Transverse colon (tissue), 4 donors: ENCODE measurements around the gene PCDHA10.

Experiments
- POLR2AphosphoS5 ChIP-seq, 3 donors: sonication (generic); formaldehyde crosslinking; IDR thresholded peaks; one replicate each; pipeline ENCODE4 v1.6.1; 2016; ENCODE audit warnings: antibody characterized with exemption in 3 of 3
- TF ChIP-seq, protein P1 (sequence below), 5 experiments: fragments of 200-600 bp in 3 of 5; fragments of 450-650 bp in 2 of 5; sonication (generic) in 3 of 5; IDR thresholded peaks; 1 replicate in 2 of 5; 2 replicates in 3 of 5; pipeline ENCODE4 v1.5.1; 2016 to 2017; ENCODE audit warnings: antibody characterized with exemption in 5 of 5, inconsistent platforms in 3 of 5, mild to moderate bottlenecking in 2 of 5, moderate library complexity in 1 of 5

DNA sequence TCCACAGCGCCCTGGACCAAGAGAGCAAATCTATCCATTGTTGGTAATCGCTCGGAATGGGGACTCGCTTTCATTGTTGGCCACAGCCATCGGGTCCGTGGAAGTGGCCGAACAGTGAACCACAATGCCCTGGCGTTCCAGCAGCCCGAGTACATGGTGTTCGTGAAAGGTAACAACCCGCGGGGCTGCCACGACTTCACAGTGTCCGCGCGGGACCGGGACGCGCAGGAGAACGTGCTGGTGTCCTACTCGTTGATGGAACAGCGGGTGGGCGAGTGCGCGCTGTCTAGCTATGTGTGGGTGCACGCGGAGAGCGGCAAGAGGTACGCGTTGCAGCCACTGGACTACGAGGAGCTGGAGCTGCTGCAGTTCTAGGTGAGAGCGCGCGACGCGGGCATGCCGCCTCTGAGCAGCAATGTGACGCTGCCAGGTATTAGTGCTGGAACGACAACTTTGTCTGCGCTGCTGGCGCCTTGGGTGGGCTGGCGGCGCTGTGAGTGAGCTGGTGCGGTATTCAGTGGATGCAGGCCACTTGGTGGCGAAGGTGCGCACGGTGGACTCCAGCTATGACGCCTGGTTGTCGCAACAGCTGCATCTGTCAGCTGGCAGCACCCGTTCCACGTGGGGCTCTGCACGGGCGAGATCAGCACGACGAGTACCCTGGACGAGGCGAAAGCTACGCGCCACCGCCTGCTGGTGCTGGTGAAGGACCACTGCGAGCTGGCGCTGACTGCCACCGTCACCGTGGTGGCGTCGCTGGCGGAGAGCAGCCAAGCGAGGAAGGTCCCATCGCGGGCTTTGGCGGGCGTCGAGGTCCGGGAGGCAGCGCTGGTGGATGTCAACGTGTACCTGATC lies 7.0 kb downstream of the PCDHA10 start:
- TF ChIP-seq, protein P1, sequence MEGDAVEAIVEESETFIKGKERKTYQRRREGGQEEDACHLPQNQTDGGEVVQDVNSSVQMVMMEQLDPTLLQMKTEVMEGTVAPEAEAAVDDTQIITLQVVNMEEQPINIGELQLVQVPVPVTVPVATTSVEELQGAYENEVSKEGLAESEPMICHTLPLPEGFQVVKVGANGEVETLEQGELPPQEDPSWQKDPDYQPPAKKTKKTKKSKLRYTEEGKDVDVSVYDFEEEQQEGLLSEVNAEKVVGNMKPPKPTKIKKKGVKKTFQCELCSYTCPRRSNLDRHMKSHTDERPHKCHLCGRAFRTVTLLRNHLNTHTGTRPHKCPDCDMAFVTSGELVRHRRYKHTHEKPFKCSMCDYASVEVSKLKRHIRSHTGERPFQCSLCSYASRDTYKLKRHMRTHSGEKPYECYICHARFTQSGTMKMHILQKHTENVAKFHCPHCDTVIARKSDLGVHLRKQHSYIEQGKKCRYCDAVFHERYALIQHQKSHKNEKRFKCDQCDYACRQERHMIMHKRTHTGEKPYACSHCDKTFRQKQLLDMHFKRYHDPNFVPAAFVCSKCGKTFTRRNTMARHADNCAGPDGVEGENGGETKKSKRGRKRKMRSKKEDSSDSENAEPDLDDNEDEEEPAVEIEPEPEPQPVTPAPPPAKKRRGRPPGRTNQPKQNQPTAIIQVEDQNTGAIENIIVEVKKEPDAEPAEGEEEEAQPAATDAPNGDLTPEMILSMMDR (IDR thresholded peaks at IDR 0.05), result no peak
- TF ChIP-seq POLR2AphosphoS5 (IDR thresholded peaks at IDR 0.05), result no peak
